Stimulated activated CD4-positive, alpha-beta T cell treated with anti-CD3 and anti-CD28 coated beads, Interleukin-1b, Interleukin-23, amount 100 ng/mL, for 1 hour (primary cell): ENCODE measurements around the gene GRIN1.

Experiments used
- DNase-seq, 2 donors: peaks; one replicate each; pipeline ENCODE4 v3.0.0-alpha.2; 2020; ENCODE audit warnings: low read depth in 2 of 2

The GRIN1 gene

DNA sequence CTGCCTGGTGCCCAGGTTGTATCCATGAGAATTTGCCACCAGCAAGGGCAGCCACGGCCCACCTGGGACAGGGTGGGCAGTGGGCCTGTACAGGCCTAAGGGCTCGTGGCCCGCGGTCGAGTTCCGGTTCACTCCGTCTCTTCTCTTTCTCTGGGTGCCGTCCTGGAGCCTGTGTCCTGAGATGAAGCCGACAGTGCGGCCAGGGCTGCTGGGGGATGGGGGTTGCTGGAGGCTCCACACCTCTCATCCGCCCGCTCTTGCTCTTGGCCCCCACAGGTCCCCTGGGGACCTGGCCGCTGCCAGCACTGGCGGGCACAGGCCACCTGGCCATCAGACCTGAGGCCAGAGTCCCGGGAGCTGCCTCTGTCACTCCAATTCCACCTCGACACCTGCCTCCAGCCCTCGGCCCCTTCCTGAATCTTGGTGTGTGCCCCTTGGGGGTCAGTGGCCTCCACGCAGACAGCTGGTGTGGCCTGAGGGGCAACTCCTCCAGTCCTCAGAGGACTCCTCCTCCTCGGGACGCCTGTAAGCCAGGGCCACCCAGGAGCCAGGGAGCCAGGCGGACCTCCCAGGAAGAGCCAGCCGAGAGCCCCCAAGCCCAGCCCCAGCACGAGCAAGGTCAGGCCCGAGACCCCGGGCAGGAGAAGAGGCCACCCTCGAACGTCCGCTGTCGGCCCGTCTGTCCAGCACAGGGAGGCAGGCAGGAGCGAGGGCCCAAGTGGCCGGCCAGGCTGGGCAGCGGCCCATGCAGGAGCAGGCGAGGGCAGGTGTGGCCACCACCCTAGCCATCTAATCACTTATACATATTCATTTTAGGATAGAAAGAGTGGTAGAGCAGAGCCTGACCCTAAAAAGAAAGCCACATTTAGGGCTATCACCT, 25.7 kb downstream of the GRIN1 start:
- DNase-seq, result no peak

DNA sequence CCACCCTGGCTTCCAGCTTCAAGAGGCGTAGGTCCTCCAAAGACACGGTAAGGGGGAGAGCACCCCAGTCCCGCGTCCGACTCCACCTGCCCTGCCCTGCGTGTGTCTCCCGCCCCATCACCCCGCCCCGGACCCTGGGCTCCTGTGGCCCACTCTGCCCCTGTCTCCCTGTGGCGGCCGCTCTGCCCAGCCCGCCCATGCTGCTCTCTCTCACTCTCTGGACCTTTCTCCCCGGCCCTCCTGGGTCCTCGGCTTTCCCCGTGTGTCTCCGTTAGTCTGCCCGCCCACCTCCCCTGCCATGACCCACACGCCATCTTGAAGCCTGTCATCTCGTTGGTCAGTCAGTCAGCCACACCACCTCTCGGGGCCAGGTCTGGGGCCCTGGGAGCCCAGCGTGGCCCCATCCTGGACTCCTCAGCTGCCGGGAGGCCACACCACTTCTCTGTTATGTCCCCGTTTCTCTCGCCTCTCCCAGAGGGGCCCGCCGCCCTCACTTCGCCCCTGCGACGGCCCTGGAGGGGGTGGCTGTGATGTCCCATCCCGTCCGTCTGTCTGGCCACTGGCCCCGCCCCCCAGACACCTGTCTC, 26.4 kb downstream of the GRIN1 start:
- DNase-seq, result no peak

DNA sequence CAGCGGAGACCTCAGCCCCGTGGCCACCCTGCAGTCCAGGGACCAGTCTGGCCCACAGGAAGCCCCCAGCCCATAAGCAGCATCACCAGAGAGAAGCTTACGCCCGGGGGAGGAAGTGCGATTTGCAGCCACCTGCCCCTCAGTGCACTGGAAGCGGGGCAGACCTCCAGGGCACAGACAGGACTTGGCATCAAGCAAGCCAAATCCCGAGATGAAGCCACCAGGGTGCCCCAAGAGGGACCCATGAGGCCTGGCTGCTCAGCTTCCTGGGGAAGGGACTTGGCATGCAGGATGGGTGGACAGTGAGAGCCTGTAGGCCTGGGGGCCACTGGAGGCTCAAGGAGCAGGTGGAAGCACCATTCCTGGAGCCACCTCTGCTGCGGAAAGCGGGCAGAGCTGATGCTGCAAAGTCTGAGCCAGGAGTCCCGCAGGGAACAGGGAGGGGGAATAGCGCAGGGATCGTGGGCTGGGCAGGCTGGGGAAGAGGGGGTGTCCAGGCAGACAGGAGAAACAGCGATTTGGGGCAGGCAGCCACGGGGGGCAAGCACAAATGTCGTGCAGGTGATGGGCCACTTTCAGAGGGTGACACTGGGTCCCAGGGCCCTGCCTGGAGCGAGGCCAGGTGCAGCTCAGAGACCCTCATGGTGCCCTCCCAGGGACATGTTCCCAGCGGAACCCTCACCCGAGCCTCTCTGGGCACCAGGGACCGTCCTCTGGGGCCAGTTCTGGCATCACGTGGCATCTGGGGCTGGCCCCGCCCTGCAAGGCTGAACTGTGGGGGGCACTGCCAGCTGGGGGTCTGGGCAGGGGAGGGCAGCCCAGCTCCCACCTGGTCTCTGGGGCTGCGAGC, 27.7 kb downstream of the GRIN1 start:
- DNase-seq, result no peak

DNA sequence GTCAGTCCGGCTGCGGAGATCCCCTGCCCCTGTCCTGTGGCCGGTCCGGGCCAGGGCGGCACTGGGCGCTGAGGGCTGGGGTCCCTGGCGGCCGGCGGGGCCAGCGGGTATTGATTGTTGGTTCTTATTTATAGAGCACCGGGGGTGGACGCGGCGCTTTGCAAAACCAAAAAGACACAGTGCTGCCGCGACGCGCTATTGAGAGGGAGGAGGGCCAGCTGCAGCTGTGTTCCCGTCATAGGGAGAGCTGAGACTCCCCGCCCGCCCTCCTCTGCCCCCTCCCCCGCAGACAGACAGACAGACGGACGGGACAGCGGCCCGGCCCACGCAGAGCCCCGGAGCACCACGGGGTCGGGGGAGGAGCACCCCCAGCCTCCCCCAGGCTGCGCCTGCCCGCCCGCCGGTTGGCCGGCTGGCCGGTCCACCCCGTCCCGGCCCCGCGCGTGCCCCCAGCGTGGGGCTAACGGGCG, 28.4 kb downstream of the GRIN1 start:
- DNase-seq, result no peak

DNA sequence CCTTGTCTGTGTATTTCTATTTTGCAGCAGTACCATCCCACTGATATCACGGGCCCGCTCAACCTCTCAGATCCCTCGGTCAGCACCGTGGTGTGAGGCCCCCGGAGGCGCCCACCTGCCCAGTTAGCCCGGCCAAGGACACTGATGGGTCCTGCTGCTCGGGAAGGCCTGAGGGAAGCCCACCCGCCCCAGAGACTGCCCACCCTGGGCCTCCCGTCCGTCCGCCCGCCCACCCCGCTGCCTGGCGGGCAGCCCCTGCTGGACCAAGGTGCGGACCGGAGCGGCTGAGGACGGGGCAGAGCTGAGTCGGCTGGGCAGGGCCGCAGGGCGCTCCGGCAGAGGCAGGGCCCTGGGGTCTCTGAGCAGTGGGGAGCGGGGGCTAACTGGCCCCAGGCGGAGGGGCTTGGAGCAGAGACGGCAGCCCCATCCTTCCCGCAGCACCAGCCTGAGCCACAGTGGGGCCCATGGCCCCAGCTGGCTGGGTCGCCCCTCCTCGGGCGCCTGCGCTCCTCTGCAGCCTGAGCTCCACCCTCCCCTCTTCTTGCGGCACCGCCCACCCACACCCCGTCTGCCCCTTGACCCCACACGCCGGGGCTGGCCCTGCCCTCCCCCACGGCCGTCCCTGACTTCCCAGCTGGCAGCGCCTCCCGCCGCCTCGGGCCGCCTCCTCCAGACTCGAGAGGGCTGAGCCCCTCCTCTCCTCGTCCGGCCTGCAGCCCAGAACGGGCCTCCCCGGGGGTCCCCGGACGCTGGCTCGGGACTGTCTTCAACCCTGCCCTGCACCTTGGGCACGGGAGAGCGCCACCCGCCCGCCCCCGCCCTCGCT, 29.0 kb downstream of the GRIN1 start:
- DNase-seq, result no peak

DNA sequence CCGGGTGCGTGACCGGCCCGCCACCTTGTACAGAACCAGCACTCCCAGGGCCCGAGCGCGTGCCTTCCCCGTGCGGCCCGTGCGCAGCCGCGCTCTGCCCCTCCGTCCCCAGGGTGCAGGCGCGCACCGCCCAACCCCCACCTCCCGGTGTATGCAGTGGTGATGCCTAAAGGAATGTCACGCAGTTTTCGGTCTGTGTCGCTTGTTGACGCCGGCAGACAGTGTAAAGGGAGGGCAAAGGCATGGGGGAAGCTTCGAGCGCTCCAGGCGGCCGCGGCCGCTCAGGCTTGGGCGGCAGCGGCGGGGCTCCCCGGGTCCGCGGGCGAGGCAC, 29.6 kb downstream of the GRIN1 start:
- no peak for DNase-seq

DNA sequence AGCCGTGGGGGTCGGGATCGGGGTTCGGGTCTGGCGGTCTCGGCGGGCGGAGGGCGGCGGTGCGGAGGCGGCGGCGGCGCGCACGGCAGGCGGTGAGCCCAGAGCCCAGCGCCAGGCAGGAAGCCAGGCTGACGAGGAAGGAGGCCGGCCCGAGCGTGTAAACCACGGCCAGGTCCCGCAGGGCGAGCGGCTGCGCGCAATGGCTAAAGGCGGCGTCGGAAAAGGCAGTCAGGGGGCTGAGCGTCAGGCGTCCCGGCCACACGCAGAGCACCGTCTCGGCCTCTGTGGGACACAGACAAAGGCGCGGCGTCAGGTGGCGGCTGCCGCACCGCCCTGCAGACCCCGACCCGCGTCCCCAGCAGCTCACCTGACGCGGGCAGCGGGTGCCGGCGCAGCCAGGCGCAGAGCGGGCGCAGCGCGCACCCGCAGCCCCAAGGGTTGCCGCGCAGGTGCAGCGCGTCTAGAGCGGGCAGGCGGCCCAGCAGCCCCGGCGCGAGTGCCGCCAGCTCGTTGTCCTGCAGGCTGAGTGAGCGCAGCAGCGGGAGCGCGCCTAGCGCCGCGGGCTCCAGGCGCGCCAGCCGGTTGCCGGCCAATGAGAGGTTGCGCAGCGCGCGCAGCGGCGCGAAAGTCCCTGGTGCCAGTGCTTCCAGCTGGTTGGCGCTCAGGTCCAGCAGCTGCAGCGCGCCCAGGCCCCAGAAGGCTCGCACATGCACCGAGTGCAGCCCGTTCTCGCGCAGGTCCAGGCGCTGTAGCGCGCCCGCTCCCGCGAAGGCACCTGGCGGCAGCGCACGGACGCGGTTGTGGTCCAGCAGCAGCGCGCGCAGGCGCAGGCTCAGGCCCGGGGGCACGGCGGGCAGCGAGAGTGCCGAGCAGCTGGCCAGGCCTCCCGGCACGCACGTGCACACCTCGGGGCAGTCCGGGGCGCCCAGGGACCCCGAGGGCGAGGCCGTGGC, 30.2 kb downstream of the GRIN1 start:
- no peak for DNase-seq

DNA sequence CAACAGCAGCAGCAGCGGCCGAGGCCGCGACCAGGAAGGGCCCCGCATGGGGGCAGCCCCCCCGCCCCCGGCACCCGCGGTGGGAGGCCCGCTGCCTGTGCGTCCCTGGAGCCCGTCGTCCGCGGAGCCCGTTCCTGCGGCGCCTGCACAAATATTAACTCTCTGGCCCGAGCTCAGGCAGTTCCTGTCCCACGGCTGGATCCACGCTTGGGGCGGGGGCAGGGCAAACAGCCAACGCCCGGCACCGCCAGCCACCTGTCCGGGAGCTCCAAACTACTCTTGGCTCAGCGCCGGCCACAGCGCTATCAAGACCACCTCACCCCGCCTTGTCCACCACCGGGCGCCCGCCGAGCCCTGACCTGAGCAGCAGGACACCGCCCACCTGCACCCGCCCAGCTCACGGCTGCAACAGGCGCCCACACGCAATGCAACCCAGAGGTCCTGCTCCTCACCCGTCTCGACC, 31.0 kb downstream of the GRIN1 start, which contains the start of gene LRRC26:
Gene LRRC26, minus strand, starts transcription at position 156 of the 463 bp plus-strand sequence. Its CDS starts 108 bp downstream, at position 48.
- no peak for DNase-seq

DNA sequence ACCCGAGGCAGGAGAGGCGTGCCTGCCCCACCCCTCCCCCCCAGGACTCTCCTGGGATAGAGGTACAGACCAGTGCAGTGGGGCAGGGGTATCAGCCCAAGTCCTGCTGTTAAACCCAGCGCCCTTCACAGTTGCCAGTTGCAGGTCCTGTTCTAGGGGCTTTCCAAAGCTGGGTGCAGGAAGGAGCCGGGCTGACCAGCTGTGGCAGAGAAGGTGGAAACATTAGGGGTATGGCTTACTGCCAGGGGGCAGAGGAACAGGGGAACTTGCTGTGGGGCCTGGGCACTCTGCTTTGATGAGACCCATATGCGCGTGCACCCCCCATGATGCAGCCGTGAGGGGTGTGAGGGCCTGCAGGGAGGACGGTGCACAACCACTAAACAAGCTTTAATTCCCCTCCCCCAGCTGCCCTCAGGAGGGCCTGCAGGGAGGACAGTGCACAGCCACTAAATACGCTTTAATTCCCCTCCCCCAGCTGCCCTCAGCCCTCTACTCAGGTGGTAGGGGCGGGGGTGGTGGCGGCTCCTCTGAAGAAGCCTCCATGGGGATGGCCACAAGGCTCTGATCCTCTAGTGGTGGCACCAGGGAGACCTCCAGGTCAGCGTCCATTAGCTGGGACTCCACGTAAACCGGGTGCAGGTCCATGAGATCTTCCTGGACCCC, 31.7 kb downstream of the GRIN1 start:
- no peak for DNase-seq

DNA sequence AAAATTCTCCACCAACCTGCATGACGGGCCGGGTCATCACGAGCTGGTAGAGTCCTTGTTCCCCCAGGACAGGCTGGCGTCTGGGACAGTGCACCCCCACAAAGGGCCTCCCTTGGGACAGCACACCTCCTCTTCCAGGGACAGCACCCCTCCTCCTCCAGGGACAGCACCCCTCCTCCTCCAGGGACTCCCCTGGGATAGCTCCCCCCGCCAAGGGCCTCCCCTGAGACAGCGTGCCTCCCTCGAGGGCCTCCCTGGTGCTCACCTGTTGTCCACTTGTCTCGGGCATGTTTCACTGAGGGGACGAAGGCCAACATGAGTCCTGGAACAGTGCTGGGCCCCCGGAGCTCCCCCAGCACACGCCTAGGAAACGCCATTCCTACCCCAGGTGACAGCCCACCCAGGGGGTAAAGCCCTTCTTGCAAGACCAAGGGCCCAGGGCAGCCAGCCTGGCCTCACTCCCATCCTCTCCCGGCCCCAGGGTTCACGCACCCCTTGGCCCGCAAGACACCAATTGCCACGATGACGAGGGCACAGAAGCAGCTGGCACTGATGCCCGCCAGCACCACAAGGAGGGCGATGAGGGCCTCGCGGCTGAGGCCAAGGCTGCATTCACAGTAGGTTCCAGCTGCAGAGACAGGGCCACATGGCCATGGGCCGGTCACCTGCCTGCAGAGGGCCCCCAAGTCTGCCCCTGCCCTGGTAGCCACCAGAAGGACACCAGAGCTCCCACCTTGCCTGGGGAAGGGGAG, 32.4 kb downstream of the GRIN1 start:
- no peak for DNase-seq

DNA sequence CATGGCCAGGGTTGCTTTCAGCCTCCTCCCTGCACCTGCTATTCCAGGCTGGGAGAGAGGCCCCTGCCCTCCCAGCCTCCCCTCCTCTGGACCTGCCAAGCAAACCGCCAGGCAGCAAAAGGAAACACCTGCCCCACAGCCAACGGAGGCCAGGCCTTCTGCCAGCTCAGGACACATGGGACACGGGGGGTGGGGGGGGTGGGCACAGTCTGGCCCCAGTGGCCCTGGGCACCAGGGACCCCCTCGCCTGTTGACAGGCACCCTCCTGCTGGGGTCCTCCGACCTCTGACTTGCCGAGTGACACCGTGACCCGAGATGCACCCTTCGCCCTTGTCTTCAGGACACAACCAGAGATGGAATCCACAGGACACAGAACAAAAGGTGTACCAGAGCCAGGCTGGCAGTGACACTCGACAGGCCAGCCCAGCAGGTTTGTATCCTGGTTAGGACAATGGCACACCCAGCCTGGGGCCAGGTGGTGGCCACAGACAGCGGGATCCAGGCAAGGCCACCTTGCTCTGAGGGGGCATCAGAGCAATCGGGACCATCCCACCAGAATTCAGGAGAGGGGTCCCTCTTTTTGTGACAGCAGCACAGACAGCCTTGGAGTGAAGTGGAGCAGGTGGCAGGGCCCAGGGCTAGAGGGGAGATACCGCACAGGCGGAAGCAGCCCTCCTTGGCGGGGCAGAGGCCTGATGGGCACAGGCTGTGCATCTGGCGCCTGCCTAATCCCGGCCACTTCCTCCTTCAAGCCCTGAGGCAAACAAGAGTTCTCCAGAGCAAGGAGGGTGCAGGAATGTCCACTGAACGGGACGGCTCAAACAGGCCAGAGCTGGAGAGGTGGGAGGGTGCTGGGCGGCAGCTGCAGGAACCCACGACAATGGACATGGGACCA, 34.2 kb downstream of the GRIN1 start:
- DNase-seq, result no peak

DNA sequence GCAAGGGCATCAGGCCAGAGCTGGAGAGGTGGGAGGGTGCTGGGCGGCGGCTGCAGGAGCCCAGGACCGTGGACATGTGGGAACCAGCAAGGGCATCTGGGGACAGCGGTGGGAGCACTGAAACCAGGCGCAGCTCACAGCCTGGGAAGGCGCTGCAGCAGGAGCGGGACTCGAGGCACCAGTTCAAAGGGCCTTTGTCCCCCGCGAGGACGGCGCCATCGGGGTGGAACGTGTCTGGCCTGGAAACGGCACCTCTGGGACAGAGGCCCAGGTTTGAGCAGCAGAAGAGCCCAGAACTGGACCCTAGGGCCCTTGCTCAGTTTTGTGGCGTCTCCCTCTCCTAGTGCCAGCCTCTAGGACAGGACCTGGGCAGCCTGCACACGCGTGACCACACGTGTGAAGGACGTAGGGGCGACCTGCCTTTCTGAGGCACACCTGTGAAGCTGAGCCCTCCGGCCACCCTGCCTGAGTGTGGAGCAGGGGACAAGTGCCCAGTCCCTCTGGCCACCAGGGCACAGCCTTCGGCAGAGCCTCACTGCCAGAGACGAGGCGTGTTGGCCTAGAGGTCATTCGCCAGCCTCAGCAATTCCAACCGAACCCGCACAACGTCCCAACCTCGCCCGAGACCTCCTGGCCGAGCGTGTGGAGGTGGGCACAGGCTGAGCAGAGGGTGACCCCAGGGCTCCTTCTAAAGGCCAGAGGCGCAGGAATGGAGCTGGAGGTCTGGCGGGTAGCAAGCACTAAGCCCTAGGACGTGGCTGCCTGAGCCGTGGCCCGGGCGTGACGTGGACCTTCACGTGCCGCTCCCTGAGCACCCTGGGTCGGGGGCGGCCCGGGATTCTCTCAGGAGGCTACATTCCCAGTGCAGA, 35.1 kb downstream of the GRIN1 start:
- no peak for DNase-seq

DNA sequence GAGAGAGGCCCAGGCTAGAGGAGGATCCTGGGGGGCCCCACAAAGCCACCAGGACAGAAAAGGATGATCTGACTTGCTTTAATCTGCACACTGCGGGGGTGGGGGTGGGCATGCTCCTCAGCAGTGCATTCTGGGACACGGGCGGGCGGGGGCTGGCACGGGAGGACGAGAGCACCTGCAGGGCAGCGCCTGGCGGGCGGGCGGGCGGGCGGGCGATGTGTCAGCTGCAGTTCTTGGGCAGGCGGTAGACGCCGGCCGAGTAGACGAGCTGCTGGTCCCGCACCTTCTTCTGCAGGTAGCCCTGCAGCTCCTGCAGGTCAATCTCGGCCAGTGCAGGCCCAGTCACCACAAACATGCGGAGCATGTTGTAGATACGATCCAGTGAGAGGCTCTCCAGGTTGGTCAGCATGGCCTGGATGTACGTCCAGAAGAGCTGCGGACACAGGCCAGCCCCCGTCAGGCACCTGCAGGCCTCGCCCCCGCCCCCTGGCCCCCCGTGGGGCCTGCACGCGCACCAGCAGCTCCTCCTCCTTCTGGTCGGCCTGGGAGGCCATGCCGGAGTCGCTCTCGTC, 35.9 kb downstream of the GRIN1 start:
- no peak for DNase-seq

DNA sequence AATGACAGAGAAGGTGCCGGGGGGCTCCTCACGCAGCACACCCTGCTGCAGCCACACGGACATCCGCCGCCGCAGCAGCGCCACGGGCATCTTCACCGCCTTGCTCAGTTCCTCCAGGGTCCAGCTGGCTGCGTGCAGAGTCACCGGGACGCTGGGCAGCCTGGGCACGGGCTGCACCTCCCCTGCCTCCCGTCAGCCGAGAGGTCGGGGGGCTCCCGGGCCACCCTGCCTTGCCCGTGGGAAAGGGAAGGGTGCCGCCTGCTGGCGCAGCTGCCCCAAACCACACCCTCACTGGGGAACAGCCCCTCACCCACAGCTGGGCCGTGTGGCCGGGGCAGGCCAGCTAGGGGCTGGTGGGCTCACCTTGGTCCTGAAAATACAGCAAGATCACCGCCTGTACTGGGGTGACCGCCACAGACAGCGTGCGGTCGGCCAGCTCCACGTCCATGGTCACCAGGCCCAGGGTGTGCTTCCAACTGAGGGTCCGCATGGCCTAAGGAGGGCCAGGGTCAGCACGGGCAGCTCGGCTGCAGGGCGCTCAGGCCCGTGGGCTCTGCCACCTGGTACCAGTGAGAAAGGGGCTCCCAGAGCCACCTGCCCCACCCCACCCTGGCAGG, 36.5 kb downstream of the GRIN1 start:
- no peak for DNase-seq

DNA sequence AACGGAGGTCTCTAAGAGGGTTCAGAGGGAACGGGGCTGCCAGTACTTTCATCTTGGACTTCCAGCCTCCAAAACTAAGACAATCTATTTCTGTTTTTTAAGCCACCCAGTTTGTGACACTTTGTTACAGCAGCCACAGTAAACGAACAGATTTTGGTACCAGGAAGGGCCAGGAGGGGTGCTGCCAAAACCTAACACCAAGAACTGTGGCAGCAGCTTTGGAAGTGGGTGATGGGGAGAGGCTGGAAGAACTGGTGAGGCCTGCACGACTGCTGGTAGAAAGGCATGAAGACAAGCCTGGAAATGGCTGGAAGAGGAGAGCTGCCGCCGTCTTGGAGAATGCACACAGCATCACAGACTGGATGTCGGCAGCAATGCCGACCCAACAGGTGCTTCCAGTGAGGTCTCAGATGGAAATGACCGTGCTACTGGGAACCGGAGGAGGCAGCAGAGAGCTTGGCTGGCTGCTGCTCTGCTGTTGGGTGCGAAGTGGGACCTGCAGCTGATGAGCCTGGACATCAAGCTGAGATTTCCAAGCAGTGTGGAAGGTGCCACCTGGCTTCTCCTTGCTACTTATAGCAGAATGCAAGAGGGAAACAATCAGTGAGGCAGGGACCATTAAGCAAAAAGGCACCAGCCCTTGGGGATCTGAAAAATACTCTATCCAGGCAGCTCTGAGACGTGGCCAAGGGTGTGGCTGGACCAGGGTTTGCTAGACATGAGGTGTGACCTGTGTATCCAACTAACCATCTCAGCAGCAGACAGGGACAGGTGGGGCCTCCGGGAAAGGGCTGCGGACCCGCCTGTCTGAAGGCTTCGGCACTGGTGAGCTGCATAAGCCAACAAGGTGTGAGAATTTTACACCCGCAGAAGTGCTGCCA, 37.6 kb downstream of the GRIN1 start:
- no peak for DNase-seq
